ENCODE measurements around the gene WFDC5.

Gene WFDC5

GRCh38 chr20:45113865-45114264 lies 1.1 kb downstream of the WFDC5 start:
- no peak for FAIRE-seq

GRCh38 chr20:45112754-45113153 lies 2.2 kb downstream of the WFDC5 start:
- FAIRE-seq, result no peak

DNA sequence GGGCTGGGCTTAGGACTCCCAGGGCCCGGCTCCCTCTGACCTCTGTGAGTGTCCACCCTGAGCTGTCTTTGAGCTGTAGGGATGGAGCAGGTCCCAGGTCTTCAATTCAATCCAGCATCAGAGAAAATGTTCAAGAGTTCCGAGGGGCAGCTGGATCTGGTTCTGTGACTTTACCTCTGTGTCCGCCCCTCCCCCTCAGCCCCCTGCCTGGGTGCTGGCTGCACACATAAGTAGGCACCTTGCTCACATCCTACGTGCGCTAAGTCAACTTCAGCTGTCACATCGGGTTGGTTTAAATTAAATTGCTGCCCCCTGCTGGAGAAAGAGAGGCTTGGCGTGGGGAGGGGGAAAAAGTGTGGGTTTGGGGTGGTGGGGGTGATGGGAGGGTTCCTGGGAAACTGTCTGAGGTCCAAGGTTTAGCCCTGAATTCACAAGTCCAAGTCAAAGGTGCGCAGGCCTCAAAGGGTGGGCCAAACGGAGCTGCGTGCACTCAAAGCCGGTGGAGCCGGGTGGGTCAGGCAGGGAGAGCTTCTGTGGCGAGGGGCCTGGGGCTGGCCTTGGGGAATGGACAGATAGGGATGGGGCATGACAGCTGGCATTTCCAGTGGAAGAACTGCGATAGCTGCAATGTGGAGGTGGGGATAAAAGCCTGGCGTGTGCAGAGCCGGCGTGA lies 3.0 kb downstream of the WFDC5 start:
- FAIRE-seq, result no peak

GRCh38 chr20:45111285-45111684 lies 3.7 kb downstream of the WFDC5 start:
- FAIRE-seq, result no peak

- FAIRE-seq, result no peak
These were observed 4.7 kb downstream of the WFDC5 start for GRCh38 chr20:45110301-45110700.

GRCh38 chr20:45109634-45110033 lies 5.3 kb downstream of the WFDC5 start:
- FAIRE-seq, result no peak

- FAIRE-seq, result no peak
These were observed 9.7 kb downstream of the WFDC5 start for GRCh38 chr20:45105317-45105716.

DNA sequence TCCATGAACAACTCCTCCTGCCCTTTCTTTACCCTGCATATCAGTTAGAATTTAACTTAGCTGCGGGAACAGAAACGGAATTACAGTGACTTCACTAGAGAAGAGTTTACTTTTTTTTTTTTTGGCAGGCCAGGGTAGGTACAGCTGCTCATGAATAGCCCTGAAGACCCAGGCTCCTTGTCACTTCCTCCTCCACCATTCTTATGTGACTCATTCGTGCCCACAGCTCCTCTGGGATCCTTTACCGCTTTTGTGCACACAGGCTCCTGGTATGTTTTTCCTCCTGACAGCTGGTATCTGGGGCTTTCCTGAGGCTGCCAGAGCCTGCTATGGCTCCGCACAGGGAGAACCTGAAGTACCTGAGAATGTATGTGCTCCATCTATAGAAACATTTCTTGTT lies 10.2 kb downstream of the WFDC5 start:
- no peak for FAIRE-seq

DNA sequence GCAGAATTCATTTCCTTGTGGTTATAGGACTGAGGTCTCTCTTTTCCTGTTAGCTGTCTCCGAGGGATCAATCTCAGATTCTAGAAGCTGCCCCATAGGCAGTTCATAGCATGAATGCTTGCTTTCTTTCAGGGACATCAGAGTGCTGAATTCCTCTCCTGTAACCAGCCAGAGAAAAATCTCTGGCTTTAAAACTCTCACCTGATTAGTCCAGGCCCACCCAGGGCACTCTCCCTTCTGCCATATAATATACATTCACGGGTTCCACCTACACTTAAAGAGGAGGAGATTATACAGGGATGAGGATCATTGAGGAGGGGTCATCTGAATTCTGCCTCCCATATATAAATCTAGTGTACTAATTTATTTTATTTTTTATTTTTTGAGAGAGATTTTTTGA lies 11.9 kb downstream of the WFDC5 start:
- no peak for FAIRE-seq

DNA sequence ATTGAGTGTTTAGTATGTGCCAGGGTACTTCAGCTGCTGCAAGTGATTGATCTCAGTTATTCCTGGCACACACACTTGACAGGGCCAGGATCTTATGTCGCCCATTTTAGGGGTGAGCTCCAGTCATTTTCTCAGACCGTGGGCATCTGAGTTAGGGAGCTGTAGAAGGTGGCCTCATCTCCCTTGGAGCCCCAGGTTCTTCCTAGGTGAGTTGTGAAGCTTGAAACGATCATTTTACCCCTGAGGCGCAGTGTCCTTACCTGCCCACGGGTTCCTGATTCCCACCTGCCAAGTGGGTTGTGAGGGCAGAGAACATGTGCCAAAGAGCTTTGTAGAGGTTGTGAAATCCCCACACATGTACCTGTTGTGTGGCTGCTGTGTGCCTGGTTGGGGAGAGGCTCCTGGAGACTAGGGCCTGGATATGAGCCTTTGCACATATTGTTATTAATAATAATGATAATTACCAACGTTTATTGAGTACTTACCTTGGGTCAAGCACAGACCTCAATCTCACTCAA lies 13.6 kb downstream of the WFDC5 start:
- FAIRE-seq, result no peak

- no peak for FAIRE-seq
These were observed 14.3 kb downstream of the WFDC5 start, which contains the start of gene KCNS1 for GRCh38 chr20:45100563-45101245. Gene KCNS1, minus strand, starts transcription at chr20:45101127. Its CDS starts 1,891 bp downstream, at chr20:45099236.

DNA sequence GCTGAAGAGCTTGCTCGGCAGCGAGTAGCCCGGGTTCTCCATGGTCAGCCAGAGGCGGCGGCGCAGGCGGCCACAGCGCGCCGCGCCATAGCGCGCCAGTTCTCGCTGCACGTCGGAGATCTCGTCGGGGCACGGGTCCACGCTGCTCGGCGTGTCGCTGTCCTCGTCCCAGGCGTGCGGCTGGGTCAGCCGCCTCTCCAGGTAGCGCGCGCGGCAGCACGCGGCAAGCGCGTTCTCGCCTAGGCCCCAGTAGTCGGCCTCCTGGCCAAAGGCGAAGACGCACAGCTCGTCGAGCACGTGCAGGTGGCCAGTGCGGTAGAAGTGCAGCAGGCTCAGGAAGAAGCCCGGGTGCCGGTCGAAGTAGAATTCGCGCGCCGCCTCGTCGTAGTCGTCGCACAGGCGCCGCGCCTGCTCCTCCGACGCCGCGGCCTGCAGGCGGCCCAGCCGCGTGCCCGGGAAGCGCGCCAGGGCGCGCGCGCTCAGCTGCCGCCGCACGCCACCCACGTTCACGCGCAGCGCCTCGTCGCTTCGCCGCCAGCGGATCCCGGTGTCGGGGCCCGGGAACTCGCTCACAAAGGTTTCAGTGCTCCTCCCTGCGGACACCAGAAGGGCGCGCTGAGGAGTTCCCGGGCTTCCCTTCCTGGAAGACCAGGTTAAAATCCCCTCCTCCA lies 16.7 kb downstream of the WFDC5 start:
- FAIRE-seq, result no peak

- FAIRE-seq, result no peak
These were observed 17.4 kb downstream of the WFDC5 start for GRCh38 chr20:45097485-45098102.

GRCh38 chr20:45096781-45097180 lies 18.2 kb downstream of the WFDC5 start:
- no peak for FAIRE-seq

GRCh38 chr20:45095805-45096238 lies 19.2 kb downstream of the WFDC5 start:
- FAIRE-seq, result no peak

- FAIRE-seq, result no peak
These were observed 20.0 kb downstream of the WFDC5 start for GRCh38 chr20:45094864-45095574.

GRCh38 chr20:45094201-45094600 lies 20.8 kb downstream of the WFDC5 start:
- no peak for FAIRE-seq

GRCh38 chr20:45092898-45093297 lies 22.1 kb downstream of the WFDC5 start:
- FAIRE-seq, result no peak

DNA sequence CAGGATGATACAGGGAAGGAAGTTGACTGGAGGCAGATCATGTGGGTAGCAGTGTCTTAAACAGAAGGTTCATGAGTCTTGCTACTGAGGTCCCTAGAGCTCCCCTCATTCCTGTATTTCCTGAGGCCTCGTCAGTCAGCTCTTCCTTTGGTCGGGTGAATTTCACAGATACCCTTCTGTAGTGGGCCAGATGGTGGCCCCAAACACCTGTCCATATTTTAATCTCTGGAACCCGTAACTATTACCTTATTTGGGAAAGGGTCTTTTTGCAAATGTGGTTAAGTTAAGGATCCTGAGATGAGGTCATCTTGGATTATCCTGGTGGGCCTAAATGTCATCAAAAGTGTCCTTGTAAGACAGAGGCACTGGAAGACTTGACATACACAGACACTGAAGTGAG lies 23.6 kb downstream of the WFDC5 start:
- no peak for FAIRE-seq

- no peak for FAIRE-seq
These were observed 24.5 kb downstream of the WFDC5 start for GRCh38 chr20:45090481-45090880.

- no peak for FAIRE-seq
These were observed 26.7 kb downstream of the WFDC5 start for GRCh38 chr20:45088247-45088646.

- FAIRE-seq, result no peak
These were observed 27.2 kb downstream of the WFDC5 start for GRCh38 chr20:45087814-45088213.
